ENCODE results near the gene LRRFIP1.

- no peak for TF ChIP-seq REST (IDR thresholded peaks at IDR 0.05; ENCODE audit: insufficient read depth in 1 of 2, low read depth in 2 of 2, low read length in 2 of 2)
- TF ChIP-seq POLR2AphosphoS5 (IDR thresholded peaks at IDR 0.05; ENCODE audit: low read depth, low read length), result no peak
- no peak for TF ChIP-seq FOXP2 (optimal IDR thresholded peaks at IDR 0.05; ENCODE audit: borderline replicate concordance, extremely low read depth, extremely low read length, insufficient read depth)
Observed at GRCh38 chr2:237732790-237733381, 105.5 kb downstream of the LRRFIP1 start.
